Thymus (tissue), 11 donors: ENCODE results near the gene ZC3H18. TPM values are rescaled to one million over a fixed set of nuclear protein-coding genes. Genes with fewer than 3 reads are reported as not detected.
A peak's percentile ranks its signal among the peaks of the same experiment; 100 is the strongest.

Source experiments
- DNase-seq, 9 donors: peaks; one replicate each; pipeline ENCODE4 v3.0.0-alpha.2; 2013; ENCODE audit warnings: low spot score in 9 of 9, low read depth in 6 of 9, missing footprints in 1 of 9
- H3K27ac ChIP-seq, 2 donors: one replicate each; pipeline ENCODE4 v1.5.1; 2013; ENCODE audit warnings: control low read depth in 1 of 2, low read depth in 1 of 2, low read length in 1 of 2, mild to moderate bottlenecking in 1 of 2, moderate library complexity in 1 of 2
- H3K27me3 ChIP-seq, 2 donors: one replicate each; pipeline ENCODE4 v1.5.1; 2013; ENCODE audit warnings: low read length in 1 of 2; ENCODE audit not compliant: control insufficient read depth in 2 of 2, insufficient read depth in 1 of 2
- H3K36me3 ChIP-seq, 2 donors: one replicate each; pipeline ENCODE4 v1.5.1; 2013; ENCODE audit warnings: low read length in 1 of 2, mild to moderate bottlenecking in 1 of 2, moderate library complexity in 1 of 2; ENCODE audit not compliant: control insufficient read depth in 2 of 2, insufficient read depth in 2 of 2
- H3K4me1 ChIP-seq, 2 donors: one replicate each; pipeline ENCODE4 v1.5.1; 2013; ENCODE audit warnings: low read length in 2 of 2; ENCODE audit not compliant: control insufficient read depth in 2 of 2, insufficient read depth in 2 of 2
- H3K4me3 ChIP-seq, 2 donors: one replicate each; pipeline ENCODE4 v1.5.1; 2013; ENCODE audit warnings: low read length in 2 of 2, control low read depth in 1 of 2, mild to moderate bottlenecking in 1 of 2
- H3K9me3 ChIP-seq, 2 donors: one replicate each; pipeline ENCODE4 v1.5.1; 2013; ENCODE audit warnings: low read length in 1 of 2, mild to moderate bottlenecking in 1 of 2; ENCODE audit not compliant: control insufficient read depth in 2 of 2, insufficient read depth in 1 of 2
- WGBS: extraction: QIAGEN DNeasy Blood & Tissue Kit; methylation state at CpG from one replicate; pipeline ENCODE4 v1.1.7; 2013; 5-methylcytosine and 5-hydroxymethylcytosine counted together
- polyA plus RNA-seq: library from polyadenylated mRNA; stranded (reverse); fragments of 200-250 nt; gene quantifications from one replicate; pipeline ENCODE4 v1.2.3, GENCODE V29; 2013
- total RNA-seq: library from RNA; stranded (reverse); fragments of 120-200 nt; gene quantifications from one replicate; pipeline ENCODE4 v1.2.4, GENCODE V29; 2013
- donor health status: healthy.

Gene ZC3H18
- total and polyA plus RNA-seq, 2 donors = 11.2 to 28.9 TPM

DNA sequence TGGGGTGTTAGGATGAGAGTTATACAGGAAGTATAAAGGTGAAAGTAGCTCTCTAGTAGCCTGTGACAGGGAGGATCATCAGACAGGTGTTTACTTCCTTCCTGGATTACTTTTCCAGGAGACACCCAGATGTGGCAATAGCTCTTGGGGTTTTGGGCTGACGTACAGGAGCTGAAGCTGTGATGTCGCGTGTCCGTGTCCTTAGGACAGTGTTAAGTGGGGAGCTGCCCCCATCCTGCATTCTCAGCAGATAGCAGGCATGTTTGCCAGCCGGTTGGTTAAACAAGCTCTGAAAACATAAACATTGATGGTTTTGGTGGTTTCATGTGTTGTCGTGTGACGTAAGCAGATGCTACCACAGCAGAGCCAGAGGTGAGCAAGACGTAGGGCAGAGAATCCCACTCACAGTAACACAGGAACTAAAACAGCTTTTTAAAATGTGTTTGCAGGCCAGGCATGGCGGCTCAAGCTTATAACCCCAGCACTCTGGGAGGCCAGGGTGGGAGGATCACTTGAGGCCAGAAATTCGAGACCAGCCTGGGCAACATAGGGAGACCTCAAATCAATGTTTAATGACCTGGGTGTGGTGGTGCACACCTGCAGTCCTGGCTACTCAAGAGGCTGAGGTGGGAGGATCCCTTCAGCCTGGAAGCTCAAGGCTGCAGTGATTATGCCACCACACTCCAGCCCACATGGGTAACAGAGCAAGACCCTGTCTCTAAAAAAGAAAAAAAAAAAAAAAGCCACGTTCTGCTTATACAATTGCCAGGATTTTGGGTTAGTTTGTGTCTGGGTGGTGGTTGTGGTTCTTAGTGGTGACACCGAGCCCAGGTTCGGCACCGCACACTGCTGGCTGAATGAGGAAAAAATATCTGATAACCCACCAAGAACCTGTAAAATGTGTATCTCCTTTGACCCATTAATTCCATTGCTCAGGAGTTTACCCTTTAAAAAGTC lies 49.9 kb downstream of the ZC3H18 start:
- peaks cover 0 to 6% of the 10 kb centered on the region in 2 donors for H3K4me1 ChIP-seq
- peaks cover 0 to 1% of the 10 kb centered on the region in 2 donors for H3K9me3 ChIP-seq
- H3K4me3 ChIP-seq = no peak overlapping the region
- peak in 1 of 9 donors; percentile 47 for DNase-seq
- no peaks in the 10 kb centered on the region for H3K27me3 ChIP-seq
- peak overlapping the region in 1 of 2 donors; percentile 53 for H3K27ac ChIP-seq
- WGBS = 94% methylated on average over 14 of the region's 14 CpGs
- peaks cover 77 to 84% of the 10 kb centered on the region in 2 donors for H3K36me3 ChIP-seq

DNA sequence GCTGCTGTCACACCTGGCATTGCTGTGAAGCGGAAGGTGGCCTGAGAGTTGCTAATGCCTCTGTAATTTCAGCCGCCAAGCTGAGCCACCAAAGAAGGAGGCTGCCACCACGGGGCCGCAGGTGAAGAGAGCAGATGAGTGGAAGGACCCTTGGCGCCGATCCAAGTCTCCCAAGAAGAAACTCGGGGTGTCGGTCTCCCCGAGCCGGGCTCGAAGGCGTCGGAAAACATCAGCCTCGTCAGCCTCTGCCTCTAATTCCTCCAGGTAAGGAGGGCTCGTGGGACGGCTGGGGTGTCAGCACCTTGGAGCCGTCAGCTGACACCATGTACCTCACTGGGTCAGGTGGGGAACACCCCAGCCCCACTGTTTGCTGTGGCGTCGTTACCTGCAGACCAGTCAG lies 51.9 kb downstream of the ZC3H18 start:
- Histone ChIP-seq H3K4me3 (no peak overlapping the region), H3K36me3 (peaks cover 77 to 79% of the 10 kb centered on the region in 2 donors), H3K27me3 (no peaks in the 10 kb centered on the region), H3K9me3 (peaks cover 0 to 1% of the 10 kb centered on the region in 2 donors), H3K27ac (no peak overlapping the region), H3K4me1 (peaks cover 0 to 3% of the 10 kb centered on the region in 2 donors)
- 98% methylated on average over 19 of the region's 19 CpGs for WGBS
- no peak for DNase-seq

DNA sequence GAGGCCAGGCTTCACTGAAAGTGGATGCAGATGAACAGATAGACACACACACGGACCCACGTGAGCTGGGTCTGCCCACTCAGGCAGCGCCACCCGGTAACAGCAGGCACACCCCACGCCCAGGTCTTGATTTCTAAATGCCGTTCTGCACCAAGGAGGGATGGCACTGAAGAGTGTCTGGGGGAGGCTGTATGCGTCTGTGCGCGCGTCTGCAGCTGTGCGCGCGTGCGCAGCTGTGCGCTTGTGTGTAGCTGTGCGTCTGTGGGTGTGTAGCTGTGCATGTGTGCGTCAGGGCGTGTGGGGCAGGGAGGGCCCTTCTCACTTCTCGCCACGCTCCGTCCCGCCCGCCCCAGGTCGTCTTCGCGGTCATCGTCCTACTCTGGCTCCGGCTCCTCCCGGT lies 52.7 kb downstream of the ZC3H18 start:
- peaks cover 0 to 1% of the 10 kb centered on the region in 2 donors for H3K9me3 ChIP-seq
- peaks cover 77 to 81% of the 10 kb centered on the region in 2 donors for H3K36me3 ChIP-seq
- no peak overlapping the region for H3K4me3 ChIP-seq
- peaks cover 0 to 3% of the 10 kb centered on the region in 2 donors for H3K4me1 ChIP-seq
- DNase-seq = no peak
- H3K27ac ChIP-seq = no peak overlapping the region
- H3K27me3 ChIP-seq = no peaks in the 10 kb centered on the region
- 97% methylated on average over 29 of the region's 29 CpGs for WGBS

DNA sequence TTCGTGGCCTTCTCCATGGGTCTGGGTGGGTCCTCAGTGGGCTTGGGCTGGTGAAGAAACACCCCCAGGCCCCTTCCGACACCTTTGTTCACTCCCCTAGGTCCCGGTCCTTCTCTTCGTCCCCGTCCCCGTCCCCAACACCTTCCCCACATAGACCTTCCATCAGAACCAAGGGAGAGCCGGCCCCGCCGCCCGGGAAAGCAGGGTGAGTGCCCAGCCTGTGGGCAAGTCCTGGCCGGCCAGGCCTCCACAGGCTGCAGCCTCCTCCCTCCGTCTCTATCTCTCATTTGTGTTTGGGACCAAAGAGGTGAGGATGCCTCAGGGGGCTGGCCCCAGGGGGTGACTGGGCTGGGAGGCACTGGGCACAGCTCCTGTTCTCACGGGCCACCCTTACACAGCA lies 53.7 kb downstream of the ZC3H18 start:
- no peak for DNase-seq
- 99% methylated on average over 13 of the region's 13 CpGs for WGBS
- Histone ChIP-seq H3K9me3 (peaks cover 0 to 1% of the 10 kb centered on the region in 2 donors), H3K4me1 (peaks cover 0 to 3% of the 10 kb centered on the region in 2 donors), H3K27me3 (no peaks in the 10 kb centered on the region), H3K4me3 (no peak overlapping the region), H3K27ac (no peak overlapping the region), H3K36me3 (peaks cover 80 to 81% of the 10 kb centered on the region in 2 donors)

DNA sequence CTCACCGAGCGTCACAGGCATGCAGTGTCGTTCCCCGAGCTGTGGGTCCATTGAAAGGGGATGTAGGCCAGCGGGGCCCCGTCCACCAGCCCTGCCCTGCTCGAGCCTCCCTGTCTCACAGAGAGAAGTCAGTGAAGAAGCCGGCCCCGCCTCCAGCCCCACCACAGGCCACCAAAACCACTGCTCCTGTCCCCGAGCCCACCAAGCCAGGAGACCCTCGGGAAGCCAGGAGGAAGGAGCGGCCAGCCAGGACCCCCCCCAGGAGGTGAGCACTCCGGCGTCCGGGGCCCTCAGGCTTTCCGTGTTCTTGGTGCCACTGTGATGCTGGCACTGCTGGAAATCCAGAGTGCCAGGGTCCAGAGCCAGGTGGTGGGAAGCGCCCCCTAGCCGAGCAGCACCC lies 54.3 kb downstream of the ZC3H18 start:
- peaks cover 0 to 1% of the 10 kb centered on the region in 2 donors for H3K9me3 ChIP-seq
- 96% methylated on average over 18 of the region's 18 CpGs for WGBS
- no peak for DNase-seq

DNA sequence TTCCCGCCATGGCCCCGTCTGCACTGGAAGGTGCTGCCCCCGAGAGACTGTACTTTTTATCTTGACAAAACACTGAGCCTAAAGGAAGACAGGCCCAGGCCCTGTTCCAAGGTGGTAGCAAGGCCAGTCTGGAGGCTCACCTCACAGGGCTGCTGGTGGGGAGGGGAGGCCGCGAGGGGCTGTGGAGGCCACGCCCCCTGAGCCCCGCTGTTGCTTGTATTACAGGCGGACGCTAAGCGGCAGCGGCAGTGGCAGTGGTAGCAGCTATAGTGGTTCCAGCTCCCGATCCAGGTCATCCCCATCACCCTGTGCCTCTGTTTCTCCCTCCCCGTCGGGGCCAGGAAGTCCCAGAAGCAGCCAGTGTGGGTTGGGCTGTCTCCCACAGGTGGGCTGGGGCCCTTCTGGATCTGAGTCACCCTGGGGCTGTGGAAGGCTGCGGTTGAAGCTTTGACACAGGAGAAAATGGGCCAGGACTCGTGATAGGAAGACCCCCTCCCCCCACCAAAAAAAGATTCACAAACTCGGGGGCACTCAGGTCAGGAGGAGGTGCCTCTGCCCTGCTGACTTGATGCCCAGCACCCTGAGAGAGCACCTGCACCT lies 54.9 kb downstream of the ZC3H18 start:
- Histone ChIP-seq H3K27me3 (no peaks in the 10 kb centered on the region), H3K9me3 (peaks cover 0 to 1% of the 10 kb centered on the region in 2 donors), H3K27ac (no peak overlapping the region), H3K4me1 (peaks cover 0 to 3% of the 10 kb centered on the region in 2 donors), H3K4me3 (no peak overlapping the region), H3K36me3 (peaks cover 82 to 83% of the 10 kb centered on the region in 2 donors)
- DNase-seq = no peak
- 98% methylated on average over 17 of the region's 17 CpGs for WGBS

More for the DNA sequence above, 54.3 kb downstream of the ZC3H18 start:
- no peaks in the 10 kb centered on the region for H3K27me3 ChIP-seq
- no peak overlapping the region for H3K4me3 ChIP-seq
- no peak overlapping the region for H3K27ac ChIP-seq
- H3K4me1 ChIP-seq = peaks cover 0 to 3% of the 10 kb centered on the region in 2 donors
- H3K36me3 ChIP-seq = peaks cover 80 to 83% of the 10 kb centered on the region in 2 donors

DNA sequence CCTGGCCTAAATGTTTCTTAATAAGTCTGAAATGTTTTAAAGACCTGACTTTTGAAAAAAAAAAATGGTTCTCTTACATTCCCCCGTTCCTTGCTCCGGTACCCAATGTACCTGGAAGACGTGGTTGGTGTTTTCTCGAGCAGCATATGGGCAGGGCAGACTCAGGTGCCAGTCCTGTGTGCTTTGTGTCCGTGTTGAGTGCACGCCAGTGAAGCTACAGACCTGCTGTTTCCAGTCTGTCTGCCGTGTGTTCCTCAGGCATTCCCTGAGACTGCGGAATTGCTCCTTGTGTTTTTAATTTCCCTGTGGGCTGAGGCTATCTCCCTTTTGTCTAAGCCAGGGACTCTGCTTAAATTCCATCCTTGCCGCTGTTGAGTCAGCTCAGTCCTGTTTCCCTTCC lies 56.4 kb downstream of the ZC3H18 start:
- H3K27me3 ChIP-seq = no peaks in the 10 kb centered on the region
- no peak for DNase-seq
- H3K36me3 ChIP-seq = peaks cover 90 to 93% of the 10 kb centered on the region in 2 donors
- H3K9me3 ChIP-seq = peaks cover 0 to 1% of the 10 kb centered on the region in 2 donors
- H3K4me1 ChIP-seq = no peaks in the 10 kb centered on the region
- no peak overlapping the region for H3K4me3 ChIP-seq
- 98% methylated on average over 9 of the region's 9 CpGs for WGBS
- H3K27ac ChIP-seq = no peak overlapping the region

DNA sequence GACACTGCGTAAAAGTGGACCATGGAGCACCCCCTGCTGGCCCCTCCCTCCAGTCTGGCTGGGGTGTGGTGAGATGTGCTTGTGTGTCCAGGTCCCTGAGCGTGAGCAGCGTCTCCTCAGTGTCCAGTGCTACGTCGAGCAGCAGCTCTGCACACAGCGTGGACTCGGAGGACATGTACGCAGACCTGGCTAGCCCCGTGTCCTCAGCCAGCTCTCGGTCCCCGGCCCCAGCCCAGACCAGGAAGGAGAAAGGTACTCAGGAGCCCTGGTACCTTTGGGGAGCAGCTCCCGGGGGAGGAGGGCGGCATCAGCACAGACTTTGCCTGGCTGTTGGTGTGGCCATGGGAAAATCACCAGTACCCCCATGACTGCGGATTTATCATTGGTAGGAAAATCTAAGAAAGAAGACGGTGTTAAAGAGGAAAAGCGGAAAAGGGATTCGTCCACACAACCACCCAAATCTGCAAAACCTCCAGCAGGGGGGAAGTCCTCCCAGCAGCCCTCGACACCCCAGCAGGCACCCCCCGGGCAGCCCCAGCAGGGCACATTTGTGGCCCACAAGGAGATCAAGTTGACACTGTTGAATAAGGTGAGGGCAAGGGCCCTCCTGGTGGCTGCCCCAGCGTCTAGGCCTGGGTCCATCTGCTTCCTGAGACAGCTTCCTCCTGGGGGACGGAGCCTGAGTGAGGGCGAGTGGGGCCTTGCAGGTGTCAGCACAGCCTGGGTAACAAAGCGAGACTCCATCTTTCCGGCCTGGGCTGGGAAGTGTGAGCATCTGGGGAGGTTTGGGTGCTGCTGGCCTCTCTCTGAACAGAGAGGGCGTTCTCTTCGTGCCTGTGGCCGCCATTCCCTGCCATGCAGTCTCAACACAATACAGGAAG lies 57.6 kb downstream of the ZC3H18 start:
- Histone ChIP-seq H3K4me3 (no peak overlapping the region), H3K27ac (no peak overlapping the region), H3K4me1 (no peaks in the 10 kb centered on the region), H3K9me3 (peaks cover 0 to 1% of the 10 kb centered on the region in 2 donors), H3K36me3 (peaks cover 88 to 92% of the 10 kb centered on the region in 2 donors), H3K27me3 (no peaks in the 10 kb centered on the region)
- DNase-seq = no peak
- 98% methylated on average over 27 of the region's 27 CpGs for WGBS
